Naive thymus-derived CD8-positive, alpha-beta T cell (primary cell): ENCODE results near the gene SPINK1. TPM values are rescaled to one million over a fixed set of nuclear protein-coding genes. Genes with fewer than 3 reads are reported as not detected.
A peak's percentile ranks its signal among the peaks of the same experiment; 100 is the strongest.

Source experiments
- ATAC-seq, 2 donors: fragments of 150-1000 bp; cut with Tn5 transposase in 1 of 2; sonication (Bioruptor Pico), chemical (Tn5 transposase) in 1 of 2; 1 replicate in 1 of 2; 2 replicates in 1 of 2; pipeline ENCODE4 v1.10.0; 2021; ENCODE audit warnings: mild to moderate bottlenecking in 2 of 2, moderate library complexity in 2 of 2
- POLR2A ChIA-PET: fragments of 350-600 bp; sonication (Branson Sonifier 250); formaldehyde crosslinking; loops from one replicate; lab custom pipeline; 2021; ENCODE audit warnings: antibody characterized with exemption; lab: Charles Lee
- DNase-seq, 10 donors: peaks; one replicate each; pipeline versions ENCODE4 v3.0.0 to v3.0.0-alpha.2; 2020 to 2022
- H3K27ac Mint-ChIP-seq, 10 donors: one replicate each; pipeline ENCODE4 v1.8.0; 2020 to 2022; ENCODE audit warnings: mild to moderate bottlenecking in 10 of 10, mixed read lengths in 10 of 10, moderate library complexity in 4 of 10, inconsistent platforms in 1 of 10
- H3K27me3 Mint-ChIP-seq, 5 donors: one replicate each; pipeline ENCODE4 v1.8.0; 2021 to 2022; ENCODE audit warnings: mixed read lengths in 5 of 5
- H3K36me3 Mint-ChIP-seq, 3 donors: one replicate each; pipeline ENCODE4 v1.8.0; 2020 to 2022; ENCODE audit warnings: mixed read lengths in 3 of 3, mild to moderate bottlenecking in 2 of 3, inconsistent platforms in 1 of 3
- H3K4me1 Mint-ChIP-seq, 4 donors: one replicate each; pipeline ENCODE4 v1.8.0; 2021 to 2022; ENCODE audit warnings: mixed read lengths in 4 of 4
- H3K4me3 Mint-ChIP-seq, 10 donors: one replicate each; pipeline ENCODE4 v1.8.0; 2020 to 2022; ENCODE audit warnings: mild to moderate bottlenecking in 10 of 10, mixed read lengths in 10 of 10, moderate library complexity in 6 of 10, inconsistent platforms in 1 of 10
- H3K9me3 Mint-ChIP-seq, 9 donors: one replicate each; pipeline ENCODE4 v1.8.0; 2020 to 2022; ENCODE audit warnings: mixed read lengths in 9 of 9, mild to moderate bottlenecking in 3 of 9, inconsistent platforms in 1 of 9, moderate library complexity in 1 of 9
- polyA plus RNA-seq, 3 donors: library from polyadenylated mRNA; unstranded; fragments of 300-500 nt; fragmentation: Illumina TruSeq; gene quantifications; one replicate each; pipeline ENCODE4 v1.2.3, GENCODE V29; 2021
- total RNA-seq, 8 experiments: library from RNA in 2 of 8; stranded (reverse) in 2 of 8; gene quantifications; one replicate each; pipeline ENCODE4 v1.2.3 and lab custom pipeline; 2021 to 2026

SPINK1 gene
- total and polyA plus RNA-seq, 5 experiments from 2014 or later = not detected

GRCh38 chr5:147863454-147864158 is 32.1 kb upstream of the SPINK1 start:
- DNase-seq (no peak), ATAC-seq (no peak)
- Mint-ChIP-seq H3K9me3 (no peaks in the 10 kb centered on the region), H3K4me1 (no peaks in the 10 kb centered on the region), H3K36me3 (no peaks in the 10 kb centered on the region), H3K27ac (no peak overlapping the region), H3K4me3 (no peak overlapping the region), H3K27me3 (peaks cover 0 to 22% (median 1%) of the 10 kb centered on the region in 5 donors)
- POLR2A ChIA-PET = no interaction called here

- H3K27me3 Mint-ChIP-seq = peaks cover 0 to 6% (median 3%) of the 10 kb centered on the region in 5 donors
- no peak overlapping the region for H3K4me3 Mint-ChIP-seq
- no peaks in the 10 kb centered on the region for H3K9me3 Mint-ChIP-seq
- peaks cover 0 to 2% (median 0%) of the 10 kb centered on the region in 4 donors for H3K4me1 Mint-ChIP-seq
- no peak for ATAC-seq
- POLR2A ChIA-PET = no interaction called here
- H3K27ac Mint-ChIP-seq = no peak overlapping the region
- DNase-seq = no peak
- no peaks in the 10 kb centered on the region for H3K36me3 Mint-ChIP-seq
Observed at GRCh38 chr5:147860641-147861025, 29.2 kb upstream of the SPINK1 start.

GRCh38 chr5:147859962-147860640 is 28.6 kb upstream of the SPINK1 start:
- DNase-seq (no peak), ATAC-seq (no peak)
- Mint-ChIP-seq H3K9me3 (no peaks in the 10 kb centered on the region), H3K4me1 (peaks cover 0 to 2% (median 0%) of the 10 kb centered on the region in 4 donors), H3K4me3 (no peak overlapping the region), H3K27me3 (peaks cover 0 to 6% (median 5%) of the 10 kb centered on the region in 5 donors), H3K27ac (no peak overlapping the region), H3K36me3 (no peaks in the 10 kb centered on the region)
- POLR2A ChIA-PET = no interaction called here

GRCh38 chr5:147858565-147858964 is 27.1 kb upstream of the SPINK1 start:
- peaks cover 0 to 2% (median 0%) of the 10 kb centered on the region in 4 donors for H3K4me1 Mint-ChIP-seq
- no peak for ATAC-seq
- H3K9me3 Mint-ChIP-seq = no peaks in the 10 kb centered on the region
- H3K27me3 Mint-ChIP-seq = peaks cover 0 to 10% (median 7%) of the 10 kb centered on the region in 5 donors
- H3K27ac Mint-ChIP-seq = no peak overlapping the region
- DNase-seq = no peak
- H3K4me3 Mint-ChIP-seq = no peak overlapping the region
- no peaks in the 10 kb centered on the region for H3K36me3 Mint-ChIP-seq
- POLR2A ChIA-PET = no interaction called here

GRCh38 chr5:147857302-147858129 is 26.0 kb upstream of the SPINK1 start:
- no peaks in the 10 kb centered on the region for H3K36me3 Mint-ChIP-seq
- DNase-seq = peak in 6 of 10 donors; percentile 8 to 39 (median 30)
- H3K4me3 Mint-ChIP-seq = no peak overlapping the region
- H3K9me3 Mint-ChIP-seq = no peaks in the 10 kb centered on the region
- peaks cover 0 to 11% (median 7%) of the 10 kb centered on the region in 5 donors for H3K27me3 Mint-ChIP-seq
- POLR2A ChIA-PET = no interaction called here
- ATAC-seq = no peak
- H3K4me1 Mint-ChIP-seq = peaks cover 0 to 2% (median 0%) of the 10 kb centered on the region in 4 donors
- no peak overlapping the region for H3K27ac Mint-ChIP-seq

- no peaks in the 10 kb centered on the region for H3K36me3 Mint-ChIP-seq
- no peak overlapping the region for H3K4me3 Mint-ChIP-seq
- DNase-seq (no peak), ATAC-seq (no peak)
- no peaks in the 10 kb centered on the region for H3K9me3 Mint-ChIP-seq
- POLR2A ChIA-PET = no interaction called here
- H3K4me1 Mint-ChIP-seq = peaks cover 0 to 2% (median 0%) of the 10 kb centered on the region in 4 donors
- H3K27me3 Mint-ChIP-seq = peaks cover 0 to 14% (median 7%) of the 10 kb centered on the region in 5 donors
- H3K27ac Mint-ChIP-seq = no peak overlapping the region
Observed at GRCh38 chr5:147856801-147857200, 25.3 kb upstream of the SPINK1 start.

- Mint-ChIP-seq H3K27ac (no peak overlapping the region), H3K36me3 (no peaks in the 10 kb centered on the region), H3K27me3 (peaks cover 0 to 14% (median 9%) of the 10 kb centered on the region in 5 donors), H3K4me1 (peaks cover 0 to 2% (median 0%) of the 10 kb centered on the region in 4 donors), H3K9me3 (no peaks in the 10 kb centered on the region), H3K4me3 (no peak overlapping the region)
- DNase-seq (no peak), ATAC-seq (no peak)
- POLR2A ChIA-PET = no interaction called here
Observed at GRCh38 chr5:147855774-147856069, 24.3 kb upstream of the SPINK1 start.

- Mint-ChIP-seq H3K4me1 (peaks cover 0 to 2% (median 0%) of the 10 kb centered on the region in 4 donors), H3K36me3 (no peaks in the 10 kb centered on the region), H3K27ac (no peak overlapping the region), H3K27me3 (peaks cover 0 to 14% (median 9%) of the 10 kb centered on the region in 5 donors), H3K4me3 (no peak overlapping the region), H3K9me3 (no peaks in the 10 kb centered on the region)
- ATAC-seq (no peak), DNase-seq (no peak)
- POLR2A ChIA-PET = no interaction called here
Observed at GRCh38 chr5:147854894-147855773, 23.7 kb upstream of the SPINK1 start.

GRCh38 chr5:147854331-147854730 is 22.9 kb upstream of the SPINK1 start:
- Mint-ChIP-seq H3K4me3 (no peak overlapping the region), H3K36me3 (no peaks in the 10 kb centered on the region), H3K4me1 (peaks cover 0 to 2% (median 0%) of the 10 kb centered on the region in 4 donors), H3K27ac (no peak overlapping the region), H3K27me3 (peaks cover 0 to 15% (median 9%) of the 10 kb centered on the region in 5 donors), H3K9me3 (no peaks in the 10 kb centered on the region)
- DNase-seq (no peak), ATAC-seq (no peak)
- POLR2A ChIA-PET = no interaction called here

GRCh38 chr5:147853372-147853987 is 22.0 kb upstream of the SPINK1 start:
- Mint-ChIP-seq H3K36me3 (no peaks in the 10 kb centered on the region), H3K27me3 (peaks cover 0 to 17% (median 10%) of the 10 kb centered on the region in 5 donors), H3K27ac (no peak overlapping the region), H3K4me1 (peaks cover 0 to 2% (median 0%) of the 10 kb centered on the region in 4 donors), H3K9me3 (no peaks in the 10 kb centered on the region), H3K4me3 (no peak overlapping the region)
- POLR2A ChIA-PET = no interaction called here
- DNase-seq (no peak), ATAC-seq (no peak)

- Mint-ChIP-seq H3K36me3 (no peaks in the 10 kb centered on the region), H3K9me3 (no peaks in the 10 kb centered on the region), H3K27me3 (peaks cover 0 to 14% (median 9%) of the 10 kb centered on the region in 5 donors), H3K4me1 (no peaks in the 10 kb centered on the region), H3K4me3 (no peak overlapping the region), H3K27ac (no peak overlapping the region)
- no peak for DNase-seq
- POLR2A ChIA-PET = no interaction called here
- no peak for ATAC-seq
Observed at GRCh38 chr5:147852365-147852764, 20.9 kb upstream of the SPINK1 start.

GRCh38 chr5:147851578-147851977 is 20.1 kb upstream of the SPINK1 start:
- Mint-ChIP-seq H3K4me1 (no peaks in the 10 kb centered on the region), H3K27me3 (peaks cover 0 to 14% (median 9%) of the 10 kb centered on the region in 5 donors)

More at GRCh38 chr5:147851578-147851977, 20.1 kb upstream of the SPINK1 start:
- ATAC-seq = no peak
- DNase-seq = no peak
- POLR2A ChIA-PET = no interaction called here
- Mint-ChIP-seq H3K27ac (no peak overlapping the region), H3K36me3 (no peaks in the 10 kb centered on the region), H3K4me3 (no peak overlapping the region), H3K9me3 (no peaks in the 10 kb centered on the region)
